K562 (cell line): ENCODE data around the gene GORASP2. TPM values are rescaled to one million over a fixed set of nuclear protein-coding genes. Genes with fewer than 3 reads are reported as not detected.
A peak's percentile ranks its signal among the peaks of the same experiment; 100 is the strongest.

ENCODE experiments used
- ARNT ChIP-seq, 2 experiments: fragments of 450-650 bp; IDR thresholded peaks; 2 replicates each; pipeline ENCODE4 v1.6.1; 2016; ENCODE audit warnings: mild to moderate bottlenecking in 1 of 2
- ATF7 ChIP-seq: fragments of 450-650 bp; IDR thresholded peaks from 2 replicates; pipeline ENCODE4 v1.7.1; 2014; ENCODE audit warnings: mild to moderate bottlenecking, moderate library complexity
- BRD9 ChIP-seq: fragments of 450-650 bp; IDR thresholded peaks from 2 replicates; pipeline ENCODE4 v1.6.1; 2018; ENCODE audit warnings: low read depth; ENCODE audit not compliant: partially characterized antibody
- CCAR2 ChIP-seq: fragments of 200-400 bp; formaldehyde crosslinking; IDR thresholded peaks from 2 replicates; pipeline ENCODE4 v1.6.1; 2017; ENCODE audit warnings: mild to moderate bottlenecking, low read depth, low read length
- CHD2 ChIP-seq: IDR thresholded peaks from 2 replicates; pipeline ENCODE4 v1.6.1; 2011; ENCODE audit warnings: low read depth, low read length
- CREBBP ChIP-seq: IDR thresholded peaks from one replicate; pipeline ENCODE4 v1.6.1; 2012; ENCODE audit warnings: low read depth, mild to moderate bottlenecking, control low read depth, inconsistent platforms, low read length
- DACH1 ChIP-seq: fragments of 450-650 bp; IDR thresholded peaks from 2 replicates; pipeline ENCODE4 v1.6.1; 2018; ENCODE audit not compliant: partially characterized antibody
- FOXO4 ChIP-seq: fragments of 450-650 bp; formaldehyde crosslinking; IDR thresholded peaks from 2 replicates; pipeline ENCODE4 v1.4.0; 2020; ENCODE audit warnings: mild to moderate bottlenecking, moderate library complexity
- KDM2B ChIP-seq: fragments of 250-450 bp; sonication (Bioruptor Pico); IDR thresholded peaks from 2 replicates; pipeline ENCODE4 v1.8.0; 2021; ENCODE audit warnings: mild to moderate bottlenecking, moderate library complexity
- MTA3 ChIP-seq: fragments of 450-650 bp; formaldehyde crosslinking; IDR thresholded peaks from 2 replicates; pipeline ENCODE4 v1.6.1; 2017; ENCODE audit warnings: mild to moderate bottlenecking, borderline replicate concordance
- NFE2 ChIP-seq: IDR thresholded peaks from 2 replicates; pipeline ENCODE4 v1.6.1; 2014; ENCODE audit warnings: antibody characterized with exemption, low read depth
- POLR2AphosphoS2 ChIP-seq: IDR thresholded peaks from 2 replicates; pipeline ENCODE4 v1.6.1; 2012; ENCODE audit warnings: low read length, improper control_type of control experiment
- SP2 ChIP-seq: IDR thresholded peaks from 2 replicates; pipeline ENCODE4 v1.6.1; 2011; ENCODE audit warnings: mild to moderate bottlenecking, low read depth, low read length, moderate library complexity; ENCODE audit not compliant: poor library complexity, severe bottlenecking; ENCODE audit errors: extremely low read depth
- SRSF9 ChIP-seq: fragments of 200-400 bp; formaldehyde crosslinking; IDR thresholded peaks from 2 replicates; pipeline ENCODE4 v1.6.1; 2017; ENCODE audit warnings: low read depth, low read length, borderline replicate concordance
- USF2 ChIP-seq: sonication (generic); formaldehyde crosslinking; IDR thresholded peaks from 2 replicates; pipeline ENCODE4 v1.5.0; 2020; ENCODE audit warnings: missing genetic modification reagents
- ZNF280A ChIP-seq: fragments of 450-650 bp; IDR thresholded peaks from 2 replicates; pipeline ENCODE4 v1.6.1; 2018; ENCODE audit warnings: mild to moderate bottlenecking, low read depth; ENCODE audit not compliant: partially characterized antibody
- polyA plus RNA-seq, 8 experiments: library from polyadenylated mRNA; depleted of rRNA in 4 of 8; stranded (reverse) in 5 of 8; unstranded in 3 of 8; fragments of >200 nt; fragmentation: Nextera tagmentation in 2 of 8; fragmentation: Illumina TruSeq in 1 of 8; extraction: Ambion mirVana in 2 of 8; extraction: Trizol in 1 of 8; gene quantifications; 2 replicates each; pipeline versions ENCODE4 v1.2.1 to v1.2.3, GENCODE V29; 2011 to 2014; ENCODE audit warnings: inconsistent platforms in 1 of 8, missing spikeins in 1 of 8
- total RNA-seq, 7 experiments: library from RNA; depleted of rRNA in 6 of 7; stranded (reverse); fragments of >200 nt in 6 of 7; fragmentation: Illumina TruSeq in 2 of 7; extraction: Trizol in 2 of 7; gene quantifications; 2 replicates each; pipeline versions ENCODE4 v1.2.1 to v1.2.3, GENCODE V29; 2011 to 2021; ENCODE audit warnings: low replicate concordance in 1 of 7
- TF ChIP-seq, protein P1 (sequence below): sonication (generic); formaldehyde crosslinking; IDR thresholded peaks from 2 replicates; pipeline ENCODE4 v1.9.0; 2022; ENCODE audit warnings: mild to moderate bottlenecking, missing genetic modification reagents
- TF ChIP-seq, protein P2 (sequence below): sonication (generic); formaldehyde crosslinking; IDR thresholded peaks from 2 replicates; pipeline ENCODE4 v1.8.0; 2023; ENCODE audit warnings: mild to moderate bottlenecking, missing genetic modification reagents
- TF ChIP-seq, protein P3 (sequence below): IDR thresholded peaks from 2 replicates; pipeline ENCODE4 v1.6.1; 2014; ENCODE audit warnings: antibody characterized with exemption

Gene GORASP2
- total and polyA plus RNA-seq, 9 of the 15 experiments (the other 6 are each of a cell fraction or from before 2014, with no cell fraction given) = 27.4 to 180 (median 59.6) TPM

DNA sequence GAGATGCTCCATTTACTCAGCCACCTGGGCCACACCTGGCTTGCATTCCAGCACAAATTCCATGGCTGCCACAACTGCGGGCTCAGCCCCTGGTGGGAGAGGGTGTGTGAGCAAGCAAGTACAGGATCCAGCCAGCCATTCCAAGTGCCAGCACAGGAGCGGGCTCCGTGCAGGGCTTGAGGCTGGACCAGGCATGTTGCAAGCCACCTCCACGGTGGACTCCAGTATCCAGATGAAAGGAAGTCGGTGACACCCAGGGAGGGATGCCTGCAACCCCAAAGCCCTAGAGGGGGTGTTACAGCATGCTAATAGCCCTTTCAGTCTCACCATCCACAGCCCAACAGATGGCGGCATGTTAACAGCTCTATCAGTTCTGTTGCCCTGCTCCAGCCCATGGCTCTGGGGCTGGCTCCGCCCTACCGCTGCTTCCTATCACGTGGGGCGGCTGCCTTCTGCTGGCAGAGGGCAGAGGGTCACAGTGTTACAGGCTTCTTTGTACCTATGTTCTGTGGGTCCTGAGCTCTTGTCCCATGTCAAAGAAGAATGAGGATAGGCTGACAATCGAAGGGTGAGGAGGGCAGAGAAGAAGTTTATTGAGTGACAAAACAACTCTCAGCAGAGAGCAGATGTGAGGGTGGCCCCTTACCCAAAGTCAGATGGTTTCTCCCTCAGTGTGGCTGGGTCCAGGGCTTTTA lies 11.7 kb upstream of the GORASP2 start (continued):
- TF ChIP-seq, protein P1, sequence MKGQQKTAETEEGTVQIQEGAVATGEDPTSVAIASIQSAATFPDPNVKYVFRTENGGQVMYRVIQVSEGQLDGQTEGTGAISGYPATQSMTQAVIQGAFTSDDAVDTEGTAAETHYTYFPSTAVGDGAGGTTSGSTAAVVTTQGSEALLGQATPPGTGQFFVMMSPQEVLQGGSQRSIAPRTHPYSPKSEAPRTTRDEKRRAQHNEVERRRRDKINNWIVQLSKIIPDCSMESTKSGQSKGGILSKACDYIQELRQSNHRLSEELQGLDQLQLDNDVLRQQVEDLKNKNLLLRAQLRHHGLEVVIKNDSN (CRISPR knock-in tag) = peak; percentile 81
- TF ChIP-seq SP2 = no peak
- TF ChIP-seq BRD9 = no peak
- no peak for TF ChIP-seq MTA3
- TF ChIP-seq NFE2 = no peak
- no peak for TF ChIP-seq CHD2
- no peak for TF ChIP-seq CREBBP
- peak; percentile 62 for TF ChIP-seq USF2 (CRISPR knock-in tag)
- TF ChIP-seq, protein P2, sequence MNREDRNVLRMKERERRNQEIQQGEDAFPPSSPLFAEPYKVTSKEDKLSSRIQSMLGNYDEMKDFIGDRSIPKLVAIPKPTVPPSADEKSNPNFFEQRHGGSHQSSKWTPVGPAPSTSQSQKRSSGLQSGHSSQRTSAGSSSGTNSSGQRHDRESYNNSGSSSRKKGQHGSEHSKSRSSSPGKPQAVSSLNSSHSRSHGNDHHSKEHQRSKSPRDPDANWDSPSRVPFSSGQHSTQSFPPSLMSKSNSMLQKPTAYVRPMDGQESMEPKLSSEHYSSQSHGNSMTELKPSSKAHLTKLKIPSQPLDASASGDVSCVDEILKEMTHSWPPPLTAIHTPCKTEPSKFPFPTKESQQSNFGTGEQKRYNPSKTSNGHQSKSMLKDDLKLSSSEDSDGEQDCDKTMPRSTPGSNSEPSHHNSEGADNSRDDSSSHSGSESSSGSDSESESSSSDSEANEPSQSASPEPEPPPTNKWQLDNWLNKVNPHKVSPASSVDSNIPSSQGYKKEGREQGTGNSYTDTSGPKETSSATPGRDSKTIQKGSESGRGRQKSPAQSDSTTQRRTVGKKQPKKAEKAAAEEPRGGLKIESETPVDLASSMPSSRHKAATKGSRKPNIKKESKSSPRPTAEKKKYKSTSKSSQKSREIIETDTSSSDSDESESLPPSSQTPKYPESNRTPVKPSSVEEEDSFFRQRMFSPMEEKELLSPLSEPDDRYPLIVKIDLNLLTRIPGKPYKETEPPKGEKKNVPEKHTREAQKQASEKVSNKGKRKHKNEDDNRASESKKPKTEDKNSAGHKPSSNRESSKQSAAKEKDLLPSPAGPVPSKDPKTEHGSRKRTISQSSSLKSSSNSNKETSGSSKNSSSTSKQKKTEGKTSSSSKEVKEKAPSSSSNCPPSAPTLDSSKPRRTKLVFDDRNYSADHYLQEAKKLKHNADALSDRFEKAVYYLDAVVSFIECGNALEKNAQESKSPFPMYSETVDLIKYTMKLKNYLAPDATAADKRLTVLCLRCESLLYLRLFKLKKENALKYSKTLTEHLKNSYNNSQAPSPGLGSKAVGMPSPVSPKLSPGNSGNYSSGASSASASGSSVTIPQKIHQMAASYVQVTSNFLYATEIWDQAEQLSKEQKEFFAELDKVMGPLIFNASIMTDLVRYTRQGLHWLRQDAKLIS (CRISPR knock-in tag) = no peak
- TF ChIP-seq ARNT (IDR thresholded peaks at IDR 0.05) = no peak
- TF ChIP-seq, protein P3, sequence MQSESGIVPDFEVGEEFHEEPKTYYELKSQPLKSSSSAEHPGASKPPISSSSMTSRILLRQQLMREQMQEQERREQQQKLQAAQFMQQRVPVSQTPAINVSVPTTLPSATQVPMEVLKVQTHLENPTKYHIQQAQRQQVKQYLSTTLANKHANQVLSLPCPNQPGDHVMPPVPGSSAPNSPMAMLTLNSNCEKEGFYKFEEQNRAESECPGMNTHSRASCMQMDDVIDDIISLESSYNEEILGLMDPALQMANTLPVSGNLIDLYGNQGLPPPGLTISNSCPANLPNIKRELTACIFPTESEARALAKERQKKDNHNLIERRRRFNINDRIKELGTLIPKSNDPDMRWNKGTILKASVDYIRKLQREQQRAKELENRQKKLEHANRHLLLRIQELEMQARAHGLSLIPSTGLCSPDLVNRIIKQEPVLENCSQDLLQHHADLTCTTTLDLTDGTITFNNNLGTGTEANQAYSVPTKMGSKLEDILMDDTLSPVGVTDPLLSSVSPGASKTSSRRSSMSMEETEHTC = no peak
- TF ChIP-seq SRSF9 = no peak
- TF ChIP-seq POLR2AphosphoS2 = no peak
- no peak for TF ChIP-seq KDM2B (CRISPR knock-in tag)
- TF ChIP-seq ZNF280A = peak; percentile 22
- no peak for TF ChIP-seq CCAR2
- TF ChIP-seq FOXO4 (CRISPR knock-in tag) = no peak
- TF ChIP-seq DACH1 = no peak
- peak; percentile 41; the same call in 1 of the 2 replicates for TF ChIP-seq ATF7
